Glutamatergic neuron (in vitro differentiated cells): ENCODE data around the gene MRPS7. TPM values are rescaled to one million over a fixed set of nuclear protein-coding genes. Genes with fewer than 3 reads are reported as not detected.

ENCODE experiments used
- DNase-seq: peaks from one replicate; pipeline ENCODE4 v3.0.0; 2022
- H3K27ac Mint-ChIP-seq: one replicate; pipeline ENCODE4 v1.8.0; 2020; ENCODE audit warnings: mild to moderate bottlenecking, mixed read lengths, inconsistent platforms; ENCODE audit not compliant: unreplicated experiment
- H3K27me3 Mint-ChIP-seq: one replicate; pipeline ENCODE4 v1.8.0; 2020; ENCODE audit warnings: mild to moderate bottlenecking, moderate library complexity, mixed read lengths, inconsistent platforms; ENCODE audit not compliant: unreplicated experiment
- H3K36me3 Mint-ChIP-seq: one replicate; pipeline ENCODE4 v1.8.0; 2020; ENCODE audit warnings: mild to moderate bottlenecking, mixed read lengths, inconsistent platforms; ENCODE audit not compliant: unreplicated experiment
- H3K4me1 Mint-ChIP-seq: one replicate; pipeline ENCODE4 v1.8.0; 2020; ENCODE audit warnings: mild to moderate bottlenecking, low read depth, mixed read lengths, inconsistent platforms; ENCODE audit not compliant: unreplicated experiment
- H3K4me3 Mint-ChIP-seq: one replicate; pipeline ENCODE4 v1.8.0; 2020; ENCODE audit warnings: mild to moderate bottlenecking, mixed read lengths, inconsistent platforms; ENCODE audit not compliant: unreplicated experiment
- H3K9me3 Mint-ChIP-seq: one replicate; pipeline ENCODE4 v1.8.0; 2020; ENCODE audit warnings: mild to moderate bottlenecking, moderate library complexity, mixed read lengths, inconsistent platforms; ENCODE audit not compliant: unreplicated experiment
- CTCF ChIP-seq: fragments of 200-600 bp; sonication (generic); IDR thresholded peaks from one replicate; pipeline ENCODE4 v1.5.0; 2021; ENCODE audit not compliant: partially characterized antibody, unreplicated experiment
- total RNA-seq: library from RNA; stranded (reverse); fragmentation: NEBNext Ultra II Directional; extraction: Animal tissue kit (Norgen Biotek cat#: 25700); gene quantifications from one replicate; pipeline ENCODE4 v1.2.1, GENCODE V29; 2021; ENCODE audit not compliant: unreplicated experiment

The MRPS7 gene
- total RNA-seq, 1 donor from 2014 or later = 48.8 TPM

- DNase-seq = no peak
- peaks cover 9% of the 10 kb centered on the region for H3K4me1 Mint-ChIP-seq
- H3K36me3 Mint-ChIP-seq = no peaks in the 10 kb centered on the region
- peaks cover 6% of the 10 kb centered on the region for H3K9me3 Mint-ChIP-seq
- no peak for TF ChIP-seq CTCF
- peak overlapping the region; percentile 99 for H3K4me3 Mint-ChIP-seq
- H3K27me3 Mint-ChIP-seq = peaks cover 5% of the 10 kb centered on the region
- H3K27ac Mint-ChIP-seq = peak overlapping the region; percentile 98
Observed at GRCh38 chr17:75263055-75263454, 1.4 kb downstream of the MRPS7 start.

GRCh38 chr17:75265614-75266315, 4.1 kb downstream of the MRPS7 start:
- DNase-seq = no peak
- no peak overlapping the region for H3K4me3 Mint-ChIP-seq
- H3K27ac Mint-ChIP-seq = no peak overlapping the region
- no peak for TF ChIP-seq CTCF
- H3K9me3 Mint-ChIP-seq = peaks cover 9% of the 10 kb centered on the region
- peaks cover 7% of the 10 kb centered on the region for H3K4me1 Mint-ChIP-seq
- peaks cover 5% of the 10 kb centered on the region for H3K27me3 Mint-ChIP-seq
- H3K36me3 Mint-ChIP-seq = no peaks in the 10 kb centered on the region

GRCh38 chr17:75266316-75267152, 4.9 kb downstream of the MRPS7 start:
- Mint-ChIP-seq H3K27me3 (peaks cover 5% of the 10 kb centered on the region), H3K4me3 (peak overlapping the region; percentile 38), H3K4me1 (peaks cover 7% of the 10 kb centered on the region), H3K27ac (no peak overlapping the region), H3K36me3 (no peaks in the 10 kb centered on the region), H3K9me3 (peaks cover 9% of the 10 kb centered on the region)
- DNase-seq = no peak
- TF ChIP-seq CTCF = no peak

DNA sequence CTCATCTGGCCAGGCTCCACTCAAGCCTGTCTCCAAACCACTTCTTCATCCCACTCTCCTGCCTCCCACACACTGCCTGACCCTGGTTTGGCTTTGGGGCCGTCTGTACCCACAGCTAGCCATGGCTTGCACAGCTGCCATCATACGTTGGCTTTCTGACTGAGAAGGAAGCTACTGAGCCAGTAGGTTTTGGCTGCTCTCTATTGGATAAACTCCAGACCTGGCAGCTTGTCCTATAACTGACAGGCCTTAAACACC, 5.4 kb downstream of the MRPS7 start:
- Mint-ChIP-seq H3K4me1 (peaks cover 9% of the 10 kb centered on the region), H3K27ac (no peak overlapping the region), H3K36me3 (no peaks in the 10 kb centered on the region), H3K9me3 (peaks cover 9% of the 10 kb centered on the region), H3K4me3 (peak overlapping the region; percentile 38), H3K27me3 (peaks cover 5% of the 10 kb centered on the region)
- DNase-seq = no peak
- no peak for TF ChIP-seq CTCF
